Activated B cell treated with CpG ODN at 0.5 μM for 24 hours (primary cell): Measurements from ENCODE around the gene TIAM2. TPM values are rescaled to one million over a fixed set of nuclear protein-coding genes. Genes with fewer than 3 reads are reported as not detected.
"Not testable (repeated sequence)": the region's sequence is repeated elsewhere in the genome, so short reads cannot be mapped to it uniquely, and the experiment has no call there.

ENCODE experiments used
- ATAC-seq: fragments of 200-7000 bp; cut with Tn5 transposase; one replicate; pipeline ENCODE4 v1.10.0; 2021; ENCODE audit warnings: low read depth, mild to moderate bottlenecking, moderate library complexity
- CTCF ChIA-PET: fragments of 350-600 bp; sonication (Branson Sonifier 250); formaldehyde crosslinking; loops from one replicate; lab custom pipeline; 2021; ENCODE audit warnings: antibody characterized with exemption; lab: Charles Lee
- POLR2A ChIA-PET: fragments of 350-600 bp; sonication (Branson Sonifier 250); formaldehyde crosslinking; loops from one replicate; lab custom pipeline; 2021; ENCODE audit warnings: antibody characterized with exemption; lab: Charles Lee
- DNase-seq: peaks from one replicate; pipeline ENCODE4 v3.0.0; 2022
- H3K27ac Mint-ChIP-seq: one replicate; pipeline ENCODE4 v1.8.0; 2020; ENCODE audit warnings: mixed read lengths
- H3K27me3 Mint-ChIP-seq: one replicate; pipeline ENCODE4 v1.8.0; 2021; ENCODE audit warnings: mixed read lengths
- H3K36me3 Mint-ChIP-seq: one replicate; pipeline ENCODE4 v1.8.0; 2021; ENCODE audit warnings: low read depth, mixed read lengths
- H3K4me1 Mint-ChIP-seq: one replicate; pipeline ENCODE4 v1.8.0; 2021; ENCODE audit warnings: mixed read lengths
- H3K4me3 Mint-ChIP-seq: one replicate; pipeline ENCODE4 v1.8.0; 2020; ENCODE audit warnings: mild to moderate bottlenecking, mixed read lengths
- H3K9me3 Mint-ChIP-seq: one replicate; pipeline ENCODE4 v1.8.0; 2020; ENCODE audit warnings: mixed read lengths
- intact Hi-C: fragments of 100-400 bp; cut with micrococcal nuclease; formaldehyde crosslinking; loops from one replicate; pipeline ENCODE4 v1.15.1; 2024
- total RNA-seq: library from RNA; stranded (reverse); gene quantifications from 2 replicates; pipeline ENCODE4 v1.2.3, GENCODE V29; 2022
- TF ChIP-seq, protein P1 (sequence below): fragments of 200-600 bp; IDR thresholded peaks from one replicate; pipeline ENCODE4 v1.8.0; 2022; ENCODE audit warnings: antibody characterized with exemption, mild to moderate bottlenecking

TIAM2 gene
- total RNA-seq, 1 donor from 2014 or later, result 13.0 TPM

DNA sequence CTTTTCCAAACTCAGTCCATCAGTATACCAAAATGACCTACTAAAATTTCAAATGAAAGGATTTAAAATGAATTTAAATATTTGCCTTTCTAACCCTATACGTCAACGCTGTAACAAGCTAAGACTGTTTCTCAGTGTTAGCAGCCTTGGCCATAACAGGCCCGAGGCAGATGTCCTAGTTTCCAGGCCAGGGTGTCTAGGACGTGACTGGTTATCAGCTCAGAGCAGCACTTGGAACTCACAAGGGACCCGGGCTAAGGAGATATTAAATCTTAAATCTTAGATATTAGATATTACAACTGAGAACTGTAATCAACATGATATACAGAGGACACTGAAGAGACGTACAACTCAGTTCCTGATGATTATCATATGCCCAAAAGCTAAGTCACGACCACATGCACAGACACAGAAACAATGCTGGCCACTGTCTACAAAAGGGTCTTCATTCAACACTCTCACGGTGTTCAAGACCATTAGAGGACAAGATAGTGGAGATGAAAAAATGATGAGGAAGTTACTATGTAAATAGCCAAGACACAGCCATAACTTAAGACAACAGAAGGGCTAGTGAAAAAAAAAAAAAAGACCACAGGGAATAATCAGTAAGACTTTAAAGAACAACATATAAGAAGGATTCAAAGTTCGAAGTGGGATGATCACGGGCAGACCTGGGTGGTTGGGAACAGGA is 268.4 kb downstream of the TIAM2 start, which contains the start of gene CLDN20:
CLDN20 (plus strand) TSS at position 641 of the 691 bp plus-strand sequence. CDS start 11,707 bp downstream, outside the sequence.
- Mint-ChIP-seq H3K36me3 (peaks cover 69% of the 10 kb centered on the region), H3K27ac (no peak within 1 kb of the TSS), H3K4me3 (no peak within 1 kb of the TSS), H3K4me1 (peaks cover 14% of the 10 kb centered on the region), H3K9me3 (no peaks in the 10 kb centered on the region), H3K27me3 (no peaks in the 10 kb centered on the region)
- DNase-seq (no peak), ATAC-seq (no peak)
- ChIA-PET POLR2A (no interaction called here), CTCF (no interaction called here)
- intact Hi-C loops, result no loop called here
- TF ChIP-seq, protein P1, sequence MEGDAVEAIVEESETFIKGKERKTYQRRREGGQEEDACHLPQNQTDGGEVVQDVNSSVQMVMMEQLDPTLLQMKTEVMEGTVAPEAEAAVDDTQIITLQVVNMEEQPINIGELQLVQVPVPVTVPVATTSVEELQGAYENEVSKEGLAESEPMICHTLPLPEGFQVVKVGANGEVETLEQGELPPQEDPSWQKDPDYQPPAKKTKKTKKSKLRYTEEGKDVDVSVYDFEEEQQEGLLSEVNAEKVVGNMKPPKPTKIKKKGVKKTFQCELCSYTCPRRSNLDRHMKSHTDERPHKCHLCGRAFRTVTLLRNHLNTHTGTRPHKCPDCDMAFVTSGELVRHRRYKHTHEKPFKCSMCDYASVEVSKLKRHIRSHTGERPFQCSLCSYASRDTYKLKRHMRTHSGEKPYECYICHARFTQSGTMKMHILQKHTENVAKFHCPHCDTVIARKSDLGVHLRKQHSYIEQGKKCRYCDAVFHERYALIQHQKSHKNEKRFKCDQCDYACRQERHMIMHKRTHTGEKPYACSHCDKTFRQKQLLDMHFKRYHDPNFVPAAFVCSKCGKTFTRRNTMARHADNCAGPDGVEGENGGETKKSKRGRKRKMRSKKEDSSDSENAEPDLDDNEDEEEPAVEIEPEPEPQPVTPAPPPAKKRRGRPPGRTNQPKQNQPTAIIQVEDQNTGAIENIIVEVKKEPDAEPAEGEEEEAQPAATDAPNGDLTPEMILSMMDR, result no peak

DNA sequence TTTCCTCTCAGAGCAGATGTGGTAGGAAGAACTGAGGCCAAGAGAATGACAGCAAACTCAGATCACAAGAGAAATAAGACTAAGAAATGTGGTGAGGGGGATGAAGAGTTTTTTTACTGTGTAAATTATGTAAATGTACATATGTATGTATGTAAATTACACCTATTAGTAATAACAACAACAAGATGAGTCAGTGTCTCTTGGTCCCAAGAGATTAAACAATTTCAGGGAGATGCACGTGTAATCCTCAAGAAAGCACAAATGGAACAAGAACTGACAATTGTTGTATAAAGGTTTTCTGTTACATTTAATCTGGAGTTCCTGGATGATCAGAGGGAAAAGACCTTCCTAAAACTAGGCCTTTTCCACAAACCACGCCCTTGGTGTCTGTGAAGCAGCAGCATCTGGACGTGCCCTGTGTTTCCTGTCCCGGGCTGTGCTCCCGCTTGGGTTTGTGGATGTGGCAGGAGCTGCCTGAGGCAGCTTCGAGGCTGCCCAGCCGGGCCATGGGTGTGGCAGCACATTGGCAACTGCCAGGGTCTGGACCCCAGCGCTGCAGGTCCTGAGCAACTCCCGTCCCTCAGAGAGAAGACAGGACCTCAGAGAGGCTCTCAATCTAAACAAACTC is 269.7 kb downstream of the TIAM2 start:
- Mint-ChIP-seq H3K27me3 (no peaks in the 10 kb centered on the region), H3K4me1 (peaks cover 14% of the 10 kb centered on the region), H3K36me3 (peaks cover 62% of the 10 kb centered on the region), H3K9me3 (no peaks in the 10 kb centered on the region), H3K4me3 (no peak overlapping the region), H3K27ac (no peak overlapping the region)
- TF ChIP-seq, protein P1, result no peak
- ATAC-seq, result no peak
- DNase-seq, result no peak
- POLR2A ChIA-PET, result no interaction called here
- CTCF ChIA-PET, result no interaction called here
- intact Hi-C loops, result no loop called here

DNA sequence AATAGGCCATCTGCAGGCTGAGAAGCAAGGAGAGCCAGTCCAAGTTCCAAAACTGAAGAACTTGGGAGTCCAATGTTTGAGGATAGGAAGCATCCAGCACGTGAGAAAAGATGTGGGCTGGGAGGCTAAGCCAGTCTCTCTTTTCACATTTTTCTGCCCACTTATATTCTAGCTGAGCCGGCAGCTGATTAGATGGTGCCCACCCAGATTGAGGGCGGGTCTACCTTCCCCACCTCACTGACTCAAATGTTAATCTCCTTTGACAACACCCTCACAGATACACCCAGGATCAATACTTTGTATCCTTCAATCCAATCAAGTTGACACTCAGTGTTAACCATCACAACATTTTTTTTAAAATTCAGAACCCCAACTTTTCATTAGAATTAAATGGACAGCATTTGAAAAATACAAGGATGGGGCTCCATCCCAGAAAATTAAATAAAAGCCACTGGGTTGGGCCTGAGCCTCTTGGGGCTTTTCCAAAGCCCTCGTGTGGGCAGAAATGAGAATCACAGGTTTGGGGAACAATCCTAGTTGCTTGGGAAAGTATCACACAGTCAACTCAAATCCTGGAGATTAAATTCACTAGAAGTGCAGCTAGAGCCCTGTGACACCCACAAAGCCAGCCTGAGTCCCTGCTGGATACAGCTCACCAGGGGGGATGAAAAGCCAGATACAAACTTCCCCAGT is 270.9 kb downstream of the TIAM2 start:
- Mint-ChIP-seq H3K27me3 (no peaks in the 10 kb centered on the region), H3K9me3 (no peaks in the 10 kb centered on the region), H3K4me1 (peaks cover 14% of the 10 kb centered on the region), H3K27ac (no peak overlapping the region), H3K36me3 (peaks cover 56% of the 10 kb centered on the region), H3K4me3 (no peak overlapping the region)
- ATAC-seq (no peak), DNase-seq (no peak)
- intact Hi-C loops, result no loop called here
- POLR2A ChIA-PET, result interaction anchor here (0.6 kb wide), 1 partner anchor 49 kb away, joined by 12 read pairs; no protein-coding TSS in a partner anchor
- TF ChIP-seq, protein P1, result no peak
- CTCF ChIA-PET, result no interaction called here

DNA sequence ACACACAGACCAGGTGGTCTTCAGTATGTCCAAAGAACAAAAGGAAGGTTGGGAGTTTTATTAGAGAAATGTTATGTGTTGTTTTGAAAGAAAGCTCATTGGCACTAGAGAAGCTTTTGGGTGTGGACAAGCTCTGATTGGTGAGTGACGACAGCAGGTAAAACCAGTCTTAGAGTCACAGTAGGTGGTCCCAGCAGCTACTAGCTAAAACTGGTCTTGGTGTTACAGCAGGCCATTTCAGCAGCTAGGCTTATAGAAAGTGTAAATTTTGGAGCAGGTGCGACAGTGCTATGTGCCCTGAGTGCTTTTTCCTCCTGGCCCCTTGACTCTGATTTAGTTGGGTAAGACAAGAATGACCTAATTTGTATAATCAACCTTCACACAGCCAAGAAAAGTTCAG is 272.3 kb downstream of the TIAM2 start:
- ATAC-seq (no peak), DNase-seq (no peak)
- Mint-ChIP-seq H3K27me3 (no peaks in the 10 kb centered on the region), H3K36me3 (peaks cover 51% of the 10 kb centered on the region), H3K4me1 (peaks cover 8% of the 10 kb centered on the region), H3K27ac (no peak overlapping the region), H3K9me3 (no peaks in the 10 kb centered on the region), H3K4me3 (no peak overlapping the region)
- ChIA-PET CTCF (interaction anchor here (0.8 kb wide), 1 partner anchor 90 kb away, joined by 3 read pairs; no protein-coding TSS in a partner anchor), POLR2A (no interaction called here)
- TF ChIP-seq, protein P1, result no peak
- intact Hi-C loops, result no loop called here

DNA sequence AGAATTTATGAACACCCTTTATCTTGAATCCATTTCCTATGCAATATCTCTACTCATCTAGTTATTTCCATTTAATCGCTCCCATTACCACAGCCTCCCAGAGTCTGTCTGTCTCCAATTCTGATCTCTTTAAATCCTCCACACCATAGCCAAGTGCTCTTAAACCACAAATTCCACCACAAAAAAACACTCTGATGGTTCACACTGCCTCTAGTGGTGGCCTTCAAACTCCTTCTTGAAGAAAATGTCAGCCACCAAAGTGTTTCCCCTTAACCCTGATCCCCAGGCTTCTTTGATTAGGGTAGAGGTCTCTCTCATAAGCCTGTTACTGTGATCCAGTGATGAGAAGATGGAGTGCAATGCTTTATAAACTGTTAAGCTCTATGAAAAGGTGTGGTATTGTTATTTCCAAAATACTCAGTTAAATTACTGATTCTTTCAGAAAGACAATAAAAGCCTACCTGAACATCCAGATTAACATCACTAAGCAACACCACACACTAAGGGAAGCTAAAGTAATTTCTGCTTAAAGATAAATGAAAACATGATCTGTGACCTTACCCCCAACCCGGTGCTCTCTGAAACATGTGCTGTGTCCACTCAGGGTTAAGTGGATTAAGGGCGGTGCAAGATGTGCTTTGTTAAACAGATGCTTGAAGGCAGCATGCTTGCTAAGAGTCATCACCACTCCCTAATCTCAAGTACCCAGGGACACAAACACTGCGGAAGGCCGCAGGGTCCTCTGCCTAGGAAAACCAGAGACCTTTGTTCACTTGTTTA is 273.2 kb downstream of the TIAM2 start:
- H3K27me3 Mint-ChIP-seq, CTCF ChIA-PET, H3K4me1 Mint-ChIP-seq, DNase-seq, H3K27ac Mint-ChIP-seq, H3K4me3 Mint-ChIP-seq, H3K9me3 Mint-ChIP-seq: not testable (repeated sequence)
- peaks cover 54% of the 10 kb centered on the region for H3K36me3 Mint-ChIP-seq
- POLR2A ChIA-PET, result interaction anchor here (0.6 kb wide), 1 partner anchor 69 kb away, joined by 4 read pairs; no protein-coding TSS in a partner anchor
- peak; percentile 31 for ATAC-seq
- intact Hi-C loops, result loop anchor here (1.0 kb wide), 1 partner anchor 91 kb away; no protein-coding TSS in a partner anchor
